LNCaP clone FGC (cell line): Measurements from ENCODE around the gene PHTF1.

Source experiments
- DNase-seq: peaks from one replicate; pipeline ENCODE4 v3.0.0-alpha.2; 2011; ENCODE audit warnings: low read depth
- H3K4me3 ChIP-seq: 2 replicates; pipeline ENCODE4 v1.5.1; 2011; ENCODE audit warnings: mild to moderate bottlenecking, low read depth, low read length, control low read depth
- TF ChIP-seq, protein P1 (sequence below): IDR thresholded peaks from 2 replicates; pipeline ENCODE4 v1.5.1; 2012; ENCODE audit warnings: mild to moderate bottlenecking; ENCODE audit not compliant: control insufficient read depth, insufficient read depth; ENCODE audit errors: extremely low read depth

The PHTF1 gene

GRCh38 chr1:113692342-113692741 lies 66.9 kb downstream of the PHTF1 start:
- H3K4me3 ChIP-seq = no peak overlapping the region
- no peak for DNase-seq

GRCh38 chr1:113691184-113691583 lies 68.1 kb downstream of the PHTF1 start:
- no peak overlapping the region for H3K4me3 ChIP-seq
- no peak for DNase-seq
- TF ChIP-seq, protein P1, sequence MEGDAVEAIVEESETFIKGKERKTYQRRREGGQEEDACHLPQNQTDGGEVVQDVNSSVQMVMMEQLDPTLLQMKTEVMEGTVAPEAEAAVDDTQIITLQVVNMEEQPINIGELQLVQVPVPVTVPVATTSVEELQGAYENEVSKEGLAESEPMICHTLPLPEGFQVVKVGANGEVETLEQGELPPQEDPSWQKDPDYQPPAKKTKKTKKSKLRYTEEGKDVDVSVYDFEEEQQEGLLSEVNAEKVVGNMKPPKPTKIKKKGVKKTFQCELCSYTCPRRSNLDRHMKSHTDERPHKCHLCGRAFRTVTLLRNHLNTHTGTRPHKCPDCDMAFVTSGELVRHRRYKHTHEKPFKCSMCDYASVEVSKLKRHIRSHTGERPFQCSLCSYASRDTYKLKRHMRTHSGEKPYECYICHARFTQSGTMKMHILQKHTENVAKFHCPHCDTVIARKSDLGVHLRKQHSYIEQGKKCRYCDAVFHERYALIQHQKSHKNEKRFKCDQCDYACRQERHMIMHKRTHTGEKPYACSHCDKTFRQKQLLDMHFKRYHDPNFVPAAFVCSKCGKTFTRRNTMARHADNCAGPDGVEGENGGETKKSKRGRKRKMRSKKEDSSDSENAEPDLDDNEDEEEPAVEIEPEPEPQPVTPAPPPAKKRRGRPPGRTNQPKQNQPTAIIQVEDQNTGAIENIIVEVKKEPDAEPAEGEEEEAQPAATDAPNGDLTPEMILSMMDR = no peak

More at GRCh38 chr1:113692342-113692741, 66.9 kb downstream of the PHTF1 start:
- TF ChIP-seq, protein P1 = no peak

- TF ChIP-seq, protein P1 = no peak
- no peak for DNase-seq
- H3K4me3 ChIP-seq = no peak overlapping the region
Measured at GRCh38 chr1:113686891-113687618, 72.2 kb downstream of the PHTF1 start.

DNA sequence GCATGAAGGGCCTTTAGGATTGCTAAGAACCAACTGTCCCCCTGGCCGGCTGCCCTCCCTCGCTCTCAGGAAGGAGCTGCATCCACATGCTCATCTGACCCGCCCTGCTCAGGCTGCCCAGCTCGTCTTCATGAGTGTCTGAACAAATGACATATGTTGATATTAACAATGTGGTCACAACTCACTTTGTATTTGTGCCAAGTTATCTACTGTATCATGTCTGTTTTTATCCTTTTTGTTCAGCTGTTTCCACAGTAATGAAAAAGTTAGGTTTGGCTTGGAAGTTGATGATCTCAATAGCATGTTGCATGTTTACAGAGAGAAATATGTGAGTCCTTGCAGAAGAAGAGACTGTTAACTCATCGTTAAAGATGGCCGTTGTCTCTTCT lies 75.1 kb downstream of the PHTF1 start:
- no peak for DNase-seq
- TF ChIP-seq, protein P1 = no peak
- H3K4me3 ChIP-seq = no peak overlapping the region

- TF ChIP-seq, protein P1 = no peak
Measured at GRCh38 chr1:113683384-113684152, 75.7 kb downstream of the PHTF1 start.

DNA sequence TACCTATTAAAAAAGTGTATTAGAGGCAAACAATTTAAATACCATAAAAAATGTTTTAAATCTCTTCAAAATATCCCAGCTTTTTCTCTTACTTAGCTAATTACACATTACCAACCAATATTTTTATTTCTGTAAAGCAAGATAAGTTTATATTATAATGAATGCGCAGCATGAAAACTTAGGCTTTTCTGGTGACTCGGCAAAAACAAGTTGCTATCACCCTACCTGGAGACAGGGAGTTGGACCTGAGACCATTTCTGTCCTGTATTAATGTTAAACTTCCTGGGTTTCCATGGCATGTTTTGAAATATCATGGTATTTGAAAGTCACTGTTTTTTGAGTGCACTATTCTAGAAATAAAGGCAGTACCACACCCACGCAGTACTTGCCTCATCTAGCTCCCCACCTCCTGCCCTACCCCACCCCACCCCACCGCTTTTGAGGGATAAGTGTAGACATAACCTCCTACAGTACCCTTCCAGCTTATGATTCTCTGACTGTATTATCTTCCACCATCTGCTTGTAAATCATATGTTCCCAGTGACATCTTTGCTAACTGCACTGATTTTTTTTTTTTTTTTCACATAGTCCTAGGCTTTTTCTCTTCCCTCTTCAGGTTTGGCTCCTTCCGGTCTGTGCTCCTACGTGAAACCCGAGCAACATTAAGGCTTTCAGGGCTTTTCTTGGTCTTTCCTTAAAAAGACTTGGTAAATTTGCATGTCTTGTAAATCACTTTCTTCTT lies 77.5 kb downstream of the PHTF1 start:
- DNase-seq = no peak
- TF ChIP-seq, protein P1 = no peak
- no peak overlapping the region for H3K4me3 ChIP-seq

More at GRCh38 chr1:113683384-113684152, 75.7 kb downstream of the PHTF1 start:
- no peak for DNase-seq
- H3K4me3 ChIP-seq = no peak overlapping the region
